Activated T-cell treated with anti-CD3 and anti-CD28 coated beads, Interleukin-2, amount 50 U/mL, for 72 hours (primary cell): ENCODE results near the gene CFDP1. TPM values are rescaled to one million over a fixed set of nuclear protein-coding genes. Genes with fewer than 3 reads are reported as not detected.
A peak's percentile ranks its signal among the peaks of the same experiment; 100 is the strongest.
"Not testable (repeated sequence)": the region's sequence is repeated elsewhere in the genome, so short reads cannot be mapped to it uniquely, and the experiment has no call there.

ENCODE experiments used
- ATAC-seq, 2 donors: fragments of 150-1000 bp; cut with Tn5 transposase; replicated peaks in 1 of 2; 2 replicates each; pipeline ENCODE4 v1.10.0; 2021; ENCODE audit warnings: moderate library complexity in 2 of 2, mild to moderate bottlenecking in 1 of 2
- DNase-seq, 2 donors: peaks; one replicate each; pipeline ENCODE4 v3.0.0; 2021 to 2022; ENCODE audit warnings: mixed read lengths in 1 of 2
- H3K27ac Mint-ChIP-seq: one replicate; pipeline ENCODE4 v1.8.0; 2022; ENCODE audit warnings: mild to moderate bottlenecking, moderate library complexity, mixed read lengths
- H3K27me3 Mint-ChIP-seq: one replicate; pipeline ENCODE4 v1.8.0; 2022; ENCODE audit warnings: low read depth, mixed read lengths
- H3K36me3 Mint-ChIP-seq, 2 donors: one replicate each; pipeline ENCODE4 v1.8.0; 2022; ENCODE audit warnings: mixed read lengths in 2 of 2, mild to moderate bottlenecking in 1 of 2; ENCODE audit not compliant: insufficient read depth in 2 of 2
- H3K4me1 Mint-ChIP-seq: one replicate; pipeline ENCODE4 v1.8.0; 2022; ENCODE audit warnings: low read depth, mixed read lengths
- H3K4me3 Mint-ChIP-seq, 2 donors: one replicate each; pipeline ENCODE4 v1.8.0; 2022; ENCODE audit warnings: mild to moderate bottlenecking in 2 of 2, mixed read lengths in 2 of 2, moderate library complexity in 2 of 2
- H3K9me3 Mint-ChIP-seq, 2 donors: one replicate each; pipeline ENCODE4 v1.8.0; 2022; ENCODE audit warnings: mixed read lengths in 2 of 2
- total RNA-seq, 2 donors: library from RNA; stranded (reverse); gene quantifications; one replicate each; pipeline ENCODE4 v1.2.3, GENCODE V29; 2022

Gene CFDP1
- total RNA-seq, 2 donors from 2014 or later, result 25.7 to 32.1 TPM

- Mint-ChIP-seq H3K4me1 (peaks cover 5% of the 10 kb centered on the region), H3K4me3 (no peak overlapping the region), H3K36me3 (no peaks in the 10 kb centered on the region), H3K27ac (no peak overlapping the region), H3K27me3 (peaks cover 43% of the 10 kb centered on the region), H3K9me3 (no peaks in the 10 kb centered on the region)
- no peak for DNase-seq
- no peak for ATAC-seq
Observed at GRCh38 chr16:75279305-75279704, 154.0 kb downstream of the CFDP1 start.

GRCh38 chr16:75273054-75273925 is 160.0 kb downstream of the CFDP1 start:
- H3K27ac Mint-ChIP-seq, result no peak overlapping the region
- DNase-seq, result no peak

GRCh38 chr16:75272629-75273028 is 160.7 kb downstream of the CFDP1 start:
- Mint-ChIP-seq H3K27me3 (peaks cover 40% of the 10 kb centered on the region), H3K4me1 (peaks cover 11% of the 10 kb centered on the region)
- H3K9me3 Mint-ChIP-seq, ATAC-seq, H3K27ac Mint-ChIP-seq, H3K4me3 Mint-ChIP-seq, DNase-seq, H3K36me3 Mint-ChIP-seq: not testable (repeated sequence)

More at GRCh38 chr16:75273054-75273925, 160.0 kb downstream of the CFDP1 start:
- H3K27me3 Mint-ChIP-seq, result peaks cover 44% of the 10 kb centered on the region
- H3K9me3 Mint-ChIP-seq, result no peaks in the 10 kb centered on the region
- H3K4me1 Mint-ChIP-seq, result peaks cover 11% of the 10 kb centered on the region
- no peak for ATAC-seq
- H3K36me3 Mint-ChIP-seq, result no peaks in the 10 kb centered on the region
- no peak overlapping the region for H3K4me3 Mint-ChIP-seq

GRCh38 chr16:75272097-75272551 is 161.2 kb downstream of the CFDP1 start:
- Mint-ChIP-seq H3K27ac (no peak overlapping the region), H3K4me3 (no peak overlapping the region), H3K4me1 (peaks cover 11% of the 10 kb centered on the region), H3K27me3 (peaks cover 37% of the 10 kb centered on the region), H3K36me3 (no peaks in the 10 kb centered on the region), H3K9me3 (no peaks in the 10 kb centered on the region)
- DNase-seq (no peak), ATAC-seq (no peak)

GRCh38 chr16:75271441-75272096 is 161.7 kb downstream of the CFDP1 start:
- H3K27ac Mint-ChIP-seq, result no peak overlapping the region
- no peaks in the 10 kb centered on the region for H3K9me3 Mint-ChIP-seq
- ATAC-seq (no peak), DNase-seq (no peak)
- H3K4me3 Mint-ChIP-seq, result no peak overlapping the region
- peaks cover 11% of the 10 kb centered on the region for H3K4me1 Mint-ChIP-seq
- peaks cover 42% of the 10 kb centered on the region for H3K27me3 Mint-ChIP-seq
- H3K36me3 Mint-ChIP-seq, result no peaks in the 10 kb centered on the region

GRCh38 chr16:75269358-75269757 is 163.9 kb downstream of the CFDP1 start:
- H3K27me3 Mint-ChIP-seq, result peaks cover 44% of the 10 kb centered on the region
- not testable (repeated sequence) for ATAC-seq, H3K27ac Mint-ChIP-seq, H3K4me1 Mint-ChIP-seq, H3K4me3 Mint-ChIP-seq, DNase-seq, H3K36me3 Mint-ChIP-seq, H3K9me3 Mint-ChIP-seq

GRCh38 chr16:75267631-75268264 is 165.6 kb downstream of the CFDP1 start:
- no peaks in the 10 kb centered on the region for H3K9me3 Mint-ChIP-seq
- no peak overlapping the region for H3K27ac Mint-ChIP-seq
- no peaks in the 10 kb centered on the region for H3K36me3 Mint-ChIP-seq
- no peak for DNase-seq
- no peak overlapping the region for H3K4me3 Mint-ChIP-seq
- ATAC-seq, result no peak
- peaks cover 4% of the 10 kb centered on the region for H3K4me1 Mint-ChIP-seq
- H3K27me3 Mint-ChIP-seq, result peaks cover 43% of the 10 kb centered on the region

GRCh38 chr16:75266738-75267630 is 166.3 kb downstream of the CFDP1 start:
- H3K4me3 Mint-ChIP-seq, result peak overlapping the region; percentile 64 to 78
- ATAC-seq, result no peak
- H3K27me3 Mint-ChIP-seq, result peaks cover 41% of the 10 kb centered on the region

GRCh38 chr16:75265911-75266701 is 167.2 kb downstream of the CFDP1 start:
- peak overlapping the region; percentile 64 to 78 for H3K4me3 Mint-ChIP-seq
- ATAC-seq, result peak; percentile 47 to 64
- no peaks in the 10 kb centered on the region for H3K9me3 Mint-ChIP-seq
- peak; percentile 29 to 49 for DNase-seq
- H3K36me3 Mint-ChIP-seq, result no peaks in the 10 kb centered on the region
- H3K27ac Mint-ChIP-seq, result no peak overlapping the region
- H3K4me1 Mint-ChIP-seq, result peaks cover 4% of the 10 kb centered on the region
- H3K27me3 Mint-ChIP-seq, result peaks cover 41% of the 10 kb centered on the region

More at GRCh38 chr16:75266738-75267630, 166.3 kb downstream of the CFDP1 start:
- no peaks in the 10 kb centered on the region for H3K36me3 Mint-ChIP-seq
- H3K4me1 Mint-ChIP-seq, result peaks cover 4% of the 10 kb centered on the region
- no peak overlapping the region for H3K27ac Mint-ChIP-seq
- H3K9me3 Mint-ChIP-seq, result no peaks in the 10 kb centered on the region
- no peak for DNase-seq

GRCh38 chr16:75264999-75265910 is 168.0 kb downstream of the CFDP1 start:
- Mint-ChIP-seq H3K9me3 (no peaks in the 10 kb centered on the region), H3K4me1 (peaks cover 4% of the 10 kb centered on the region), H3K4me3 (peak overlapping the region; percentile 64 to 68), H3K27me3 (peaks cover 47% of the 10 kb centered on the region), H3K36me3 (no peaks in the 10 kb centered on the region), H3K27ac (no peak overlapping the region)
- ATAC-seq, result peak in 1 of 2 donors; percentile 21
- no peak for DNase-seq

GRCh38 chr16:75264457-75264998 is 168.8 kb downstream of the CFDP1 start:
- Mint-ChIP-seq H3K4me1 (peaks cover 4% of the 10 kb centered on the region), H3K9me3 (no peaks in the 10 kb centered on the region), H3K4me3 (peak overlapping the region; percentile 64 to 68), H3K27me3 (peaks cover 44% of the 10 kb centered on the region), H3K36me3 (no peaks in the 10 kb centered on the region), H3K27ac (no peak overlapping the region)
- DNase-seq (no peak), ATAC-seq (no peak)
